ENCODE results near the gene DMRTC2.

DNA sequence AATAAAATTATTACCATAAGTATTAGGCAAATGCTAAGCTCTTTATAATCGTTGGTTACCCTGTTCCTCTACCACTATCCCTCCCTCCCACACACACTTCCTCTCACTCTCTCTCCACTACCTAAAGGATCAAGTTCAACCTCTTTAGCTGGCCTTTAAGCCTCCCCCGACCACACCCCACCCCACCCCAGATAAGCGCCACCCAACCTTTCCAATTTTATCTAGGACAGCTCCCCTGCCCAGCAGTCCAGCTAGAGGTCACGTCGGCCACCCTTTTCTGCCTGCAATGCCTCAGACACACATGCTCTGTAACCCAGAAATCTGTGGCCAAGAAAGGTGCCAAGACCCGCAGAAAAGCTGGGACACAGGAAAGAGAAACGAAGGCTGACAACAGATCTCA is 1.5 kb upstream of the DMRTC2 start:
- TF ChIP-seq CTCF (conservative IDR thresholded peaks at IDR 0.05; ENCODE audit: low read depth, low read length) (no peak), EZH2 (IDR thresholded peaks at IDR 0.05; ENCODE audit: low read length, unreplicated experiment) (no peak), EZH2phosphoT487 (IDR thresholded peaks at IDR 0.05; ENCODE audit: borderline replicate concordance, low read length) (no peak)
